CD4-positive, alpha-beta T cell (primary cell): ENCODE measurements around the gene GNB3. TPM values are rescaled to one million over a fixed set of nuclear protein-coding genes. Genes with fewer than 3 reads are reported as not detected.
A peak's percentile ranks its signal among the peaks of the same experiment; 100 is the strongest.

Experiments
- ATAC-seq: fragments of 200-7000 bp; cut with Tn5 transposase; one replicate; pipeline ENCODE4 v1.10.0; 2022; ENCODE audit warnings: mild to moderate bottlenecking; ENCODE audit not compliant: poor library complexity
- CTCF ChIA-PET: fragments of 350-600 bp; sonication (Branson Sonifier 250); formaldehyde crosslinking; loops from one replicate; lab custom pipeline; 2021; ENCODE audit warnings: antibody characterized with exemption, inconsistent platforms; lab: Charles Lee
- POLR2A ChIA-PET: fragments of 350-600 bp; sonication (Branson Sonifier 250); formaldehyde crosslinking; loops from one replicate; lab custom pipeline; 2021; ENCODE audit warnings: antibody characterized with exemption, inconsistent platforms; lab: Charles Lee
- DNase-seq, 14 experiments: peaks; one replicate each; pipeline ENCODE4 v3.0.0-alpha.2; 2013 to 2020; ENCODE audit warnings: mixed read lengths in 2 of 14
- H3K27ac ChIP-seq, 2 donors: one replicate each; pipeline versions ENCODE4 v1.5.1 to v1.7.0; 2013; ENCODE audit warnings: low read length in 2 of 2, low read depth in 1 of 2, mild to moderate bottlenecking in 1 of 2
- H3K27me3 ChIP-seq, 2 experiments: 1 replicate in 1 of 2; 2 replicates in 1 of 2; pipeline versions ENCODE4 v1.6.1 to v1.7.0; 2013; ENCODE audit warnings: low read length in 2 of 2, control low read depth in 1 of 2, mild to moderate bottlenecking in 1 of 2, moderate library complexity in 1 of 2; ENCODE audit not compliant: insufficient read depth in 2 of 2, control insufficient read depth in 1 of 2
- H3K36me3 ChIP-seq: one replicate; pipeline ENCODE4 v1.6.1; 2013; ENCODE audit warnings: low read length, control low read depth; ENCODE audit not compliant: insufficient read depth
- H3K4me1 ChIP-seq: one replicate; pipeline ENCODE4 v1.6.1; 2013; ENCODE audit warnings: low read length, control low read depth; ENCODE audit not compliant: insufficient read depth
- H3K4me3 ChIP-seq: one replicate; pipeline ENCODE4 v1.5.1; 2013; ENCODE audit warnings: mild to moderate bottlenecking, low read length, moderate library complexity
- H3K9me3 ChIP-seq, 2 experiments: 1 replicate in 1 of 2; 2 replicates in 1 of 2; pipeline versions ENCODE4 v1.6.1 to v1.7.0; 2013; ENCODE audit warnings: low read length in 2 of 2, mild to moderate bottlenecking in 2 of 2, control low read depth in 1 of 2, moderate library complexity in 1 of 2; ENCODE audit not compliant: control insufficient read depth in 1 of 2, insufficient read depth in 1 of 2
- H3K27ac Mint-ChIP-seq: one replicate; pipeline ENCODE4 v1.8.0; 2020; ENCODE audit warnings: mixed read lengths
- H3K27me3 Mint-ChIP-seq: one replicate; pipeline ENCODE4 v1.8.0; 2021; ENCODE audit warnings: mixed read lengths
- H3K36me3 Mint-ChIP-seq: one replicate; pipeline ENCODE4 v1.8.0; 2021; ENCODE audit warnings: low read depth, mixed read lengths
- H3K4me1 Mint-ChIP-seq: one replicate; pipeline ENCODE4 v1.8.0; 2021; ENCODE audit warnings: low read depth, mixed read lengths
- H3K4me3 Mint-ChIP-seq: one replicate; pipeline ENCODE4 v1.8.0; 2020; ENCODE audit warnings: mild to moderate bottlenecking, mixed read lengths
- H3K9me3 Mint-ChIP-seq: one replicate; pipeline ENCODE4 v1.8.0; 2020; ENCODE audit warnings: mixed read lengths
- CTCF ChIP-seq: fragments of 200-600 bp; IDR thresholded peaks from one replicate; pipeline ENCODE4 v1.8.0; 2022; ENCODE audit warnings: antibody characterized with exemption, mild to moderate bottlenecking
- intact Hi-C, 2 experiments: fragments of 100-400 bp; cut with DNase I in 1 of 2; cut with micrococcal nuclease in 1 of 2; formaldehyde crosslinking; loops; one replicate each; pipeline versions ENCODE4 v1.15.1 to v1.9.0; 2023 to 2025; cut with DNase I, micrococcal nuclease
- total RNA-seq, 174 experiments: library from RNA in 2 of 174; stranded (reverse) in 2 of 174; gene quantifications; one replicate each; pipeline ENCODE4 v1.2.3 and lab custom pipeline; 2021 to 2026

GNB3 gene
- total RNA-seq, 2 experiments from 2014 or later: 0.75 to 0.85 TPM

- H3K27me3 ChIP-seq: peaks cover 0 to 5% of the 10 kb centered on the region in 2 experiments
- H3K27ac Mint-ChIP-seq: peak overlapping the region; percentile 1
- peaks cover 19% of the 10 kb centered on the region for H3K4me1 ChIP-seq
- CTCF ChIA-PET: no interaction called here
- POLR2A ChIA-PET: no interaction called here
- H3K36me3 Mint-ChIP-seq: peaks cover 77% of the 10 kb centered on the region
- no peak overlapping the region for H3K27ac ChIP-seq
- intact Hi-C loops: no loop called here
- peaks cover 7% of the 10 kb centered on the region for H3K27me3 Mint-ChIP-seq
- ATAC-seq (no peak), DNase-seq (peak in 1 of 14 experiments; percentile 1)
- H3K4me3 Mint-ChIP-seq: no peak overlapping the region
- H3K4me1 Mint-ChIP-seq: peaks cover 10% of the 10 kb centered on the region
- no peaks in the 10 kb centered on the region for H3K9me3 ChIP-seq
- H3K36me3 ChIP-seq: peaks cover 65% of the 10 kb centered on the region
- no peak for TF ChIP-seq CTCF
- no peaks in the 10 kb centered on the region for H3K9me3 Mint-ChIP-seq
- no peak overlapping the region for H3K4me3 ChIP-seq
Observed at GRCh38 chr12:6817662-6818157, 23.0 kb upstream of the GNB3 start.

GRCh38 chr12:6818222-6818621 is 22.5 kb upstream of the GNB3 start:
- Mint-ChIP-seq H3K9me3 (no peaks in the 10 kb centered on the region), H3K27ac (no peak overlapping the region), H3K36me3 (peaks cover 76% of the 10 kb centered on the region), H3K27me3 (peaks cover 12% of the 10 kb centered on the region), H3K4me1 (peaks cover 10% of the 10 kb centered on the region), H3K4me3 (no peak overlapping the region)
- Histone ChIP-seq H3K36me3 (peaks cover 65% of the 10 kb centered on the region), H3K27me3 (peaks cover 0 to 5% of the 10 kb centered on the region in 2 experiments), H3K27ac (no peak overlapping the region), H3K4me1 (peaks cover 19% of the 10 kb centered on the region), H3K9me3 (no peaks in the 10 kb centered on the region), H3K4me3 (no peak overlapping the region)
- ChIA-PET POLR2A (no interaction called here), CTCF (no interaction called here)
- no peak for ATAC-seq
- no peak for DNase-seq
- no peak for TF ChIP-seq CTCF
- intact Hi-C loops: no loop called here

- peaks cover 72% of the 10 kb centered on the region for H3K36me3 Mint-ChIP-seq
- intact Hi-C loops: no loop called here
- peaks cover 10% of the 10 kb centered on the region for H3K4me1 Mint-ChIP-seq
- H3K4me1 ChIP-seq: peaks cover 19% of the 10 kb centered on the region
- H3K9me3 Mint-ChIP-seq: no peaks in the 10 kb centered on the region
- peaks cover 14% of the 10 kb centered on the region for H3K27me3 Mint-ChIP-seq
- H3K4me3 ChIP-seq: no peak overlapping the region
- H3K9me3 ChIP-seq: no peaks in the 10 kb centered on the region
- ChIA-PET CTCF (no interaction called here), POLR2A (no interaction called here)
- ATAC-seq (no peak), DNase-seq (peak in 1 of 14 experiments; percentile 1)
- TF ChIP-seq CTCF: no peak
- H3K27me3 ChIP-seq: peaks cover 0 to 5% of the 10 kb centered on the region in 2 experiments
- peaks cover 62% of the 10 kb centered on the region for H3K36me3 ChIP-seq
- no peak overlapping the region for H3K27ac Mint-ChIP-seq
- H3K4me3 Mint-ChIP-seq: no peak overlapping the region
- H3K27ac ChIP-seq: no peak overlapping the region
Observed at GRCh38 chr12:6818645-6819044, 22.1 kb upstream of the GNB3 start.
